Right lobe of liver (tissue), 4 donors: ENCODE results near the gene CST11.

Experiments
- POLR2A ChIP-seq: fragments of 450-650 bp; IDR thresholded peaks from one replicate; pipeline ENCODE4 v1.6.1; 2017; ENCODE audit warnings: antibody characterized with exemption, mild to moderate bottlenecking
- TF ChIP-seq, protein P1 (sequence below), 4 donors: fragments of 200-600 bp in 3 of 4; fragments of 450-650 bp in 1 of 4; IDR thresholded peaks; one replicate each; pipeline versions ENCODE4 v1.5.1 to v1.8.0; 2016 to 2022; ENCODE audit warnings: antibody characterized with exemption in 4 of 4, mild to moderate bottlenecking in 2 of 4
- donor health status: DM: no; HTN: no; CAD: no.
- donor health status: DM: no; HTN: no; CAD: no.
- donor health status: DM: no; HTN: yes; CAD: no.

GRCh38 chr20:23476015-23476754 is 23.5 kb upstream of the CST11 start:
- TF ChIP-seq, protein P1, sequence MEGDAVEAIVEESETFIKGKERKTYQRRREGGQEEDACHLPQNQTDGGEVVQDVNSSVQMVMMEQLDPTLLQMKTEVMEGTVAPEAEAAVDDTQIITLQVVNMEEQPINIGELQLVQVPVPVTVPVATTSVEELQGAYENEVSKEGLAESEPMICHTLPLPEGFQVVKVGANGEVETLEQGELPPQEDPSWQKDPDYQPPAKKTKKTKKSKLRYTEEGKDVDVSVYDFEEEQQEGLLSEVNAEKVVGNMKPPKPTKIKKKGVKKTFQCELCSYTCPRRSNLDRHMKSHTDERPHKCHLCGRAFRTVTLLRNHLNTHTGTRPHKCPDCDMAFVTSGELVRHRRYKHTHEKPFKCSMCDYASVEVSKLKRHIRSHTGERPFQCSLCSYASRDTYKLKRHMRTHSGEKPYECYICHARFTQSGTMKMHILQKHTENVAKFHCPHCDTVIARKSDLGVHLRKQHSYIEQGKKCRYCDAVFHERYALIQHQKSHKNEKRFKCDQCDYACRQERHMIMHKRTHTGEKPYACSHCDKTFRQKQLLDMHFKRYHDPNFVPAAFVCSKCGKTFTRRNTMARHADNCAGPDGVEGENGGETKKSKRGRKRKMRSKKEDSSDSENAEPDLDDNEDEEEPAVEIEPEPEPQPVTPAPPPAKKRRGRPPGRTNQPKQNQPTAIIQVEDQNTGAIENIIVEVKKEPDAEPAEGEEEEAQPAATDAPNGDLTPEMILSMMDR (IDR thresholded peaks at IDR 0.05), result no peak
- no peak for TF ChIP-seq POLR2A
